GM12874 (cell line): ENCODE results near the gene SKI.

Experiments used
- TF ChIP-seq, protein P1 (sequence below): IDR thresholded peaks from 2 replicates; pipeline ENCODE4 v1.5.1; 2011; ENCODE audit warnings: low read depth, mild to moderate bottlenecking, control low read depth, low read length, moderate library complexity; ENCODE audit not compliant: insufficient read depth

Gene SKI

DNA sequence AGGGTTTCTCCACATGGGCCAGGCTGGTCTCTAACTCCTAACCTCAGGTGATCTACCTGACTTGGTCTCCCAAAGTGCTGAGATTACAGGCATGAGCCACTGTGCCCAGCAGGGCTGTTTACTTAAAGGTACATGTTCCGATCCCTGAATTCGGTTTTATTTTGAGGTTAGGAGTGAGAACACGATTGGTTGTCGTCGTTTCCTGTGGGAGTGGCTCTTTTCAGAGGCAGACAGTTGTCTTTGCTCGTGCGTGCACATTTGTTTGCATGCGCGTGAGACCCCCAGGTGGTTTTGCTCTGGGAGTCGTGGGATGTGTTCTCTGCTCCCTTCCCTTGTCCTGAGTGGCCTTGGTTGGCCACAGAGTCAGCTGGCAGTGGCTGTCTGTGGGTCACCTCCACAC is 60.2 kb downstream of the SKI start:
- TF ChIP-seq, protein P1, sequence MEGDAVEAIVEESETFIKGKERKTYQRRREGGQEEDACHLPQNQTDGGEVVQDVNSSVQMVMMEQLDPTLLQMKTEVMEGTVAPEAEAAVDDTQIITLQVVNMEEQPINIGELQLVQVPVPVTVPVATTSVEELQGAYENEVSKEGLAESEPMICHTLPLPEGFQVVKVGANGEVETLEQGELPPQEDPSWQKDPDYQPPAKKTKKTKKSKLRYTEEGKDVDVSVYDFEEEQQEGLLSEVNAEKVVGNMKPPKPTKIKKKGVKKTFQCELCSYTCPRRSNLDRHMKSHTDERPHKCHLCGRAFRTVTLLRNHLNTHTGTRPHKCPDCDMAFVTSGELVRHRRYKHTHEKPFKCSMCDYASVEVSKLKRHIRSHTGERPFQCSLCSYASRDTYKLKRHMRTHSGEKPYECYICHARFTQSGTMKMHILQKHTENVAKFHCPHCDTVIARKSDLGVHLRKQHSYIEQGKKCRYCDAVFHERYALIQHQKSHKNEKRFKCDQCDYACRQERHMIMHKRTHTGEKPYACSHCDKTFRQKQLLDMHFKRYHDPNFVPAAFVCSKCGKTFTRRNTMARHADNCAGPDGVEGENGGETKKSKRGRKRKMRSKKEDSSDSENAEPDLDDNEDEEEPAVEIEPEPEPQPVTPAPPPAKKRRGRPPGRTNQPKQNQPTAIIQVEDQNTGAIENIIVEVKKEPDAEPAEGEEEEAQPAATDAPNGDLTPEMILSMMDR, result no peak

DNA sequence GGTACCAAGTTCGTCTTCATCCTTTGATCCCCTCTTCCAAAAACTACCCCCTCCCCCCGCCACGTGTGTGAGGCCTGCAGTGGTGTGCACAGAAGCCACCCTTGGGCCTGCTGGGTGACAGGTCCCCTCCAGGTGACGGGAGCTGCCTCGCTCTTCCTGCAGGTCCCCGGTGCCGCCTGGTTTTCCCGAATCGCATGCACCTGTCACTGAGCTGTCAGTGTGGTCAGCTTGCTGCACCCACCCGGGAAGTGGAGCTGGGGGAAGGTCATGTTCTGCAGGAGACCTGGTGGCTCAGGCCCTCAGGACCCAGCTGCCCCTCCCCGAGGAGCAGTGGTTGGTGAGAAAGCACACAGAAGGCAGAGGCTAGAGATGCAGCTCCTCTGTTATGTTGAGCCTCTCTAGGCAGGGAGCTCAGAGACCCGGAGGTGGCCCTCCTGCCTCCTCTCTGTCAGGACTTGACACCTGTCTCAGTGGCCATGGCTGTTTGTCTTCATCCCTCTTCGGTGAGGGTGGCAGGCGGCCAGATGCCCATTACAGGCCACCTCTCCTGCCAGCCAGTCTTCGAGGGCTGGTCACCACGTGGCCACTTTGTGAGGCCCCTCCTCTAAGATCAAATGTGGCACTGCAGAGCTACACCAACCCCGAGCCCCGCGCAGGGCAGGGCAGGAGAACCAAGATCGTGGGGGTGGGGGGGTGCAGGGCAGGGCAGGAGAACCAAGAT is 60.9 kb downstream of the SKI start:
- TF ChIP-seq, protein P1, result no peak

DNA sequence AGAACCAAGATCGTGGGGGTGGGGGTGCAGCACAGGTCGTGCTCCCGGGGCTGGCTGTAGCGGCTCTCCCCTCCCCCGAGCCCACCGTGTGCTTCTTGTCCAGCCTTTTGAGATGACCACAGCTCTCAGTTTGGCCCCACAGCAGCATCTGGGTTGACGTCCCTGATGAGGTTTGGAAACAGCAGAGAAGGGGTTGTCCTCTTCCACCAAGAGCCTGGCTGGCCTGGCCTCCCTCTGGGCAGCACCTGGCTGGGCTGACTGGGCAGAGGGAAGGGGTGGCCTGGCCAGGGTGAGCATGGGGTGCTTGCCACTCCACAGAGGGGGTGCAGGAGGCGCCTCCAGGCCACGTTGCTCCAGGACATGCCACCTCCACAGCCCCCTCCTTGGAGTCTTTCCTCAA is 61.5 kb downstream of the SKI start:
- TF ChIP-seq, protein P1, result no peak

DNA sequence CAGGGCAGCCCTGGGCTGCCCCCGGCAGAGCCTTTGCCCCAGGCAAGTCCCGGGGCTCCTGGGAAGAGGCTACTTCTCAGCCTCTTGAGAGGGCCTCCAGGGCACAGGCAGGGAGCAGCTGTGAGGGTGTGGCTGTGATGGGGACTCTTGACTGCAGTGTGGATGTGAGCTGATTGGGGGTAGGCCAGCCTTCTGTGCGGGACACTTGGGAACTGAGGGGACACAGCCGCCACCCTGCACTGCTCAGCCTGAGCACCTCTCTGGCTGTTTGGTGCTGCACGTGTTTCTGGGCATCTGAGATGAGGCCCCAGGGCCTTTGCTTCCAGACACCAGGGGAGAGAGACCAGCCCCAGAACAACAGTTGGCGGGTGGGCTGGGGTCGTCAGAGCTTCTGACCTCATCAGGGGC is 62.1 kb downstream of the SKI start:
- TF ChIP-seq, protein P1, result no peak

DNA sequence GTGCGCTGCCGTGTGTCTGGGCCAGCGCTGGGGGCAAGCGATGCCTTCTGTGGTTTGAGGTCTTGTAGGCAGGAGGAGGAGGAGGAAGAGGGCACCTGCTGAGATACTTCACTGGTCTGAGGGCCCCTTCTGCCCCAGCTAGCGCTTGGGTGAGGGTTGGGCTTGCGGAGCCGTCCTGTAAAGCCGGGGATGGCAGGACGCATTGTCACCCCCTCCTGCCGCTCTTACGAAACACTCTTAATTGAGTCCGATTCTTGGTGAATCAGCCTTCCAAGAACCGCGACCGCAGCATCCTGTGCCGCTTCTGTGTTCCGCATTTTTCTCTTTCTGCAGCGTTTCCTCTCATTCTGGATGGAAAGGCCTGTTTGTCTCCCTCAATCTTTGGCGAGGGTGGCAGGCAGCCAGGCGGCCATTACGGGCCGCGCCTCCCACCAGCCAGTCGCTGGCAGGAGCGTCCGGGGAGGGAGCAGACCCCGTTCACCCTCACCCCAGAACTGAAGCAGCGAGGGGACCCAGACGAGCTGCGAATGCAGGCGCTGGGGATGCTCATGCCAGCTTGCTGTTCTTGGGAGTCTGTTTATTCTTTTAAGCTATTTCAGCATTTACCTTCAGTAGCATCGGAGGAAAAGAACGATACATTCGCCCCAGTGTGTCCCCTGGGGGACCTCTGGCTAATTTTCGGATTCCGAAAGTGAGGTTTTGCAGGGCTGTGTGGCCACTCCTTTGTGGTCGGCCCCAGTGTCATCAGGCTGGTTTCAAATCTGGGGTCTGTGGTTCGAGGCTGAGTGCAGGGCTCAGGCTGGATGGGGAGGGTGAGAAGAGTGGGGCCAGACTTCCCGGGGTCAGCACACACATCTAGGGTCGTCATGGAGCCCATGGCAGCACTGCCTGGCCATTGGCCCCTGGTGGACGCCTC is 62.7 kb downstream of the SKI start:
- TF ChIP-seq, protein P1, result no peak

DNA sequence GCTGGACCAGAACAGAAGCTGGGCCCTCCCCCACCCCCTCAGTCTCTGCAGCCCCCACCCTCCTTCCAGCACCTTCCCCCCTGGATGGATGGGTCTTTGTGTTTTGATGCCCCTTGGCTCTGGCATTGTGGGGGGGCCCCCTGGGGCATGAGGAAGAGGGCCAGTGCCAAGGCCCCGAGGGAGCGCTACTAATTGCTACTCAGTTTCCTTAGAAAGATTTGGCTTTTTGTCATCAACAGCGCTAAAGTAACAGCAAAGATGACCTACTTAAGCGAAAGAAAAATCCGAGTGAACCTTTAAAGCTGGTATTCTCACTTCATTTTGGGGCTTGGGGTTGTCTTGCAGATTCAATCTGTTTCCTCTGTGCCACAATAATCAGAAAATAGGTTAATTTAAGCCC is 63.5 kb downstream of the SKI start:
- TF ChIP-seq, protein P1, result no peak

DNA sequence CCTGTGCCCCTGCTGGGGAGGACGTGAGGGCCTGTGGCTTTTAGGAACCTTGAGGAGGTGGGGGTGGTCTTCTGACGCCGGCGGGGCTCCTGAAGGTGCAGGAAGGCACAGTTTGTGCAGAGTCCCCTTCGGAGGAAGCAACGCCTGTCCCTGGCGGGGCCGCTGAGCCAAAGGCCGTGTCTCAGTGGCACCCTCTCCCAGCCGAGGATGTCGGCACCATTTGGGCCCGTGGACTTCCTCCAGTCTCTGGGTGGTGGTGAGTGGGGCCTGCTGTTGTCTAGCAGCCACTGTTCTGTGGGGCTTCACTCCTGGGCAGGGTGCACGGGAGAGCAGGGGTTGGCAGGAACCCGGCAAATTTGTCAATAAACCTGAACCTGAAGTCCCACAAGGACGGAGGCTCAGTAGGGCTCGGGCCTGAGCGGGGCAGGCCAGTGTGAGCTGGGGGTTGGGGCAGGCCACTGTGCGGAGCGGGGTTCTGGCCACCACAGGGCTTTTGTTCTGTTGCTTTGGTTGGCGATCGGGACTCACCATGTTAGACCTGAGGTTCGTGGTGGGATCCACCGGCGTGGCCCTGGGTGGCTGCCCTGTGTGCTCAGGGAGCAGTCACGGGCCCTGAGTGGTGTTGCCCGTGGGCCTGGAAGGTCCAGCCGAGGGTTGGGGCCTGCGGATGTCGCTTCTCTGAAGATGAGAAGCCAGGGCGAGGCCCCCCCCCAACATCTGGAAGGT is 64.8 kb downstream of the SKI start:
- TF ChIP-seq, protein P1, result no peak
